GM12878 (cell line): ENCODE data around the gene AP5B1. TPM values are rescaled to one million over a fixed set of nuclear protein-coding genes. Genes with fewer than 3 reads are reported as not detected.
"Not testable (repeated sequence)": the region's sequence is repeated elsewhere in the genome, so short reads cannot be mapped to it uniquely, and the experiment has no call there.

Experiments used
- ATAC-seq: fragments of 200-7000 bp; cut with Tn5 transposase; 3 replicates; pipeline ENCODE4 v1.9.1; 2020; ENCODE audit warnings: mild to moderate bottlenecking, moderate library complexity
- BruUV-seq: library from RNA; stranded (reverse); fragments of 400-500 nt; replicated peaks from 2 replicates; lab custom pipeline; 2021; lab: Mats Ljungman, UMichigan
- CTCF ChIA-PET: fragments of 300-600 bp; sonication (Branson Sonifier 250); formaldehyde crosslinking; extraction: SDS; loops from one replicate; lab custom pipeline; 2021; ENCODE audit warnings: inconsistent platforms; lab: Yijun Ruan, JAX
- POLR2A ChIA-PET: fragments of 350-600 bp; formaldehyde crosslinking; extraction: SDS; loops from one replicate; lab custom pipeline; 2021; ENCODE audit warnings: inconsistent platforms; lab: Charles Lee
- RAD21 ChIA-PET: fragments of 300-600 bp; sonication (Branson Sonifier 250); formaldehyde crosslinking; loops from one replicate; lab custom pipeline; 2023; ENCODE audit warnings: antibody characterized with exemption; ENCODE audit not compliant: unreplicated experiment; lab: Charles Lee
- SMC1A ChIA-PET: fragments of 300-600 bp; sonication (Branson Sonifier 250); formaldehyde crosslinking; loops from one replicate; lab custom pipeline; 2023; ENCODE audit not compliant: unreplicated experiment, uncharacterized antibody; lab: Charles Lee
- DNase-seq: peaks from one replicate; pipeline ENCODE4 v3.0.0-alpha.2; 2011; ENCODE audit warnings: low read depth, low spot score
- FAIRE-seq: peaks from 3 replicates; lab custom pipeline; 2011; peaks lifted over from hg19 to GRCh38; lab: Jason Lieb, UNC
- H2AFZ ChIP-seq: 2 replicates; pipeline ENCODE4 v1.6.0; 2011; ENCODE audit warnings: low read depth, low read length, control low read depth; ENCODE audit not compliant: control insufficient read depth
- H3K27ac ChIP-seq: 2 replicates; pipeline ENCODE4 v1.5.1; 2011; ENCODE audit warnings: control low read depth; ENCODE audit not compliant: control insufficient read depth, insufficient read depth
- H3K27me3 ChIP-seq, 2 experiments: replicated peaks in 1 of 2; 2 replicates each; pipeline versions ENCODE4 v1.6.0 to v1.6.1; 2011; ENCODE audit warnings: low read length in 1 of 2; ENCODE audit not compliant: control insufficient read depth in 2 of 2, insufficient read depth in 2 of 2
- H3K36me3 ChIP-seq, 2 experiments: 2 replicates each; pipeline ENCODE4 v1.5.1; 2011; ENCODE audit warnings: low read length in 1 of 2; ENCODE audit not compliant: control insufficient read depth in 2 of 2, insufficient read depth in 2 of 2
- H3K4me1 ChIP-seq: 2 replicates; pipeline ENCODE4 v1.6.1; 2011; ENCODE audit warnings: mild to moderate bottlenecking, low read length, moderate library complexity, mixed read lengths; ENCODE audit not compliant: control insufficient read depth, insufficient read depth
- H3K4me2 ChIP-seq: 2 replicates; pipeline ENCODE4 v1.6.0; 2011; ENCODE audit warnings: control low read depth; ENCODE audit not compliant: control insufficient read depth, insufficient read depth
- H3K4me3 ChIP-seq: fragments of 200-600 bp; sonication (generic); 2 replicates; pipeline ENCODE4 v1.5.1; 2016
- H3K79me2 ChIP-seq: 2 replicates; pipeline ENCODE4 v1.6.0; 2011; ENCODE audit warnings: low read length; ENCODE audit not compliant: control insufficient read depth, insufficient read depth
- H3K9ac ChIP-seq: 2 replicates; pipeline ENCODE4 v1.8.0; 2011; ENCODE audit warnings: low read length, control low read depth, mixed read lengths; ENCODE audit not compliant: control insufficient read depth, insufficient read depth
- H3K9me3 ChIP-seq: replicated peaks from 3 replicates; pipeline ENCODE4 v1.5.1; 2011; ENCODE audit warnings: mild to moderate bottlenecking, low read length; ENCODE audit not compliant: control insufficient read depth, insufficient read depth
- H4K20me1 ChIP-seq: 2 replicates; pipeline ENCODE4 v1.6.0; 2011; ENCODE audit not compliant: control insufficient read depth, insufficient read depth
- RB1 ChIP-seq: fragments of 450-650 bp; formaldehyde crosslinking; IDR thresholded peaks from 2 replicates; pipeline ENCODE4 v1.6.1; 2017; ENCODE audit warnings: mild to moderate bottlenecking, borderline replicate concordance
- REST ChIP-seq: IDR thresholded peaks from 2 replicates; pipeline ENCODE4 v1.6.1; 2012; ENCODE audit warnings: mild to moderate bottlenecking, low read depth, low read length
- SP1 ChIP-seq: IDR thresholded peaks from one replicate; pipeline ENCODE4 v1.6.1; 2011; ENCODE audit warnings: low read depth, low read length
- WGBS: methylation state at CpG from one replicate; pipeline ENCODE4 v1.1.6; 2016; ENCODE audit warnings: low lambda C conversion rate; ENCODE audit not compliant: insufficient replicate concordance, insufficient coverage; ENCODE audit errors: missing lambda C conversion rate; 5-methylcytosine and 5-hydroxymethylcytosine counted together
- in situ Hi-C: fragments of 300-500 bp; cut with MboI; formaldehyde crosslinking; loops from 9 replicates; pipeline ENCODE4 v1.14.3; 2018; ENCODE audit warnings: mixed read lengths
- intact Hi-C: fragments of 100-400 bp; cut with micrococcal nuclease; formaldehyde crosslinking; loops from one replicate; pipeline ENCODE4 v1.14.2; 2022; ENCODE audit not compliant: unreplicated experiment
- polyA plus RNA-seq, 11 experiments: library from polyadenylated mRNA; depleted of rRNA in 4 of 11; unstranded in 6 of 11; stranded (reverse) in 5 of 11; fragments of >200 nt; fragmentation: Nextera tagmentation in 4 of 11; fragmentation: Illumina TruSeq in 1 of 11; extraction: Ambion mirVana in 4 of 11; extraction: Trizol in 1 of 11; gene quantifications; 1 replicate in 1 of 11; 2 replicates in 10 of 11; pipeline versions ENCODE4 v1.2.1 to v1.2.3, GENCODE V29; 2011 to 2016; ENCODE audit warnings: inconsistent platforms in 2 of 11, missing spikeins in 2 of 11, low read depth in 1 of 11
- total RNA-seq, 4 experiments: library from RNA; depleted of rRNA in 3 of 4; stranded (reverse); fragments of >200 nt in 3 of 4; fragmentation: Illumina TruSeq in 1 of 4; extraction: Trizol in 1 of 4; gene quantifications; 2 replicates each; pipeline versions ENCODE4 v1.2.1 to v1.2.3, GENCODE V29; 2013 to 2021

AP5B1 gene
- total and polyA plus RNA-seq, 10 of the 15 experiments (the other 5 are each of a cell fraction or from before 2014, with no cell fraction given), result 0.47 to 13.1 (median 4.8) TPM

GRCh38 chr11:65736810-65737209 lies 44.0 kb downstream of the AP5B1 start (continued):
- no peak for TF ChIP-seq RB1
- no peak for TF ChIP-seq REST
- TF ChIP-seq SP1, result no peak
- TF ChIP-seq, all 136 proteins: peak for 0

GRCh38 chr11:65735111-65735510 lies 45.7 kb downstream of the AP5B1 start:
- H3K36me3 ChIP-seq, H3K4me1 ChIP-seq, intact Hi-C loops, FAIRE-seq, SMC1A ChIA-PET, ATAC-seq, H3K4me2 ChIP-seq, H3K9me3 ChIP-seq, DNase-seq, in situ Hi-C loops, H3K9ac ChIP-seq, H2AFZ ChIP-seq, H3K4me3 ChIP-seq, H3K79me2 ChIP-seq, H3K27ac ChIP-seq, RAD21 ChIA-PET, H3K27me3 ChIP-seq, POLR2A ChIA-PET, BruUV-seq, H4K20me1 ChIP-seq: not testable (repeated sequence)
- 42% methylated on average over 4 of the region's 4 CpGs for WGBS
- CTCF ChIA-PET, result interaction anchor here (1.1 to 1.6 kb wide), 2 partner anchors 11 to 36 kb away, joined by 3 to 5 read pairs; no protein-coding TSS in a partner anchor
